ENCODE results near the gene CFAP77.

DNA sequence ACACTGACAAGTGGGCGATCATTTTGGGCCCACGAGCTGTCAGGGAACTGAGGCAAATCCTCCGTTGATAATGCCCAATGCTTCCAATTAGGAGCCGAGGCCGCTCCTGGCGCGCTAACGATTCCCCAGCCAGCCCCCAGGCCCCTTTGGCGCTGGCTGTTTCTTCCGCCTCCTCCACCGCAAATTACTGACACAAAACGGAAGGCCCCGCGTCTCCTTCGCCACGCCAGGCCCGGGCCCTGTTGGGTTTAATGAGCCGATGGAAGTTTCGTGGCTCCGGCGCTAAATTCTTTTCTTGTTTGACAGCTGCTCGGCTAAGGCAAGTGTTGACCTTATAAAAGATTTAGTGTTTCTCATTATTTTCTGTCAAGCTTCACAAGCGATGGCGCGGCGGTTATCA is 146.7 kb downstream of the CFAP77 start:
- TF ChIP-seq, protein P1, sequence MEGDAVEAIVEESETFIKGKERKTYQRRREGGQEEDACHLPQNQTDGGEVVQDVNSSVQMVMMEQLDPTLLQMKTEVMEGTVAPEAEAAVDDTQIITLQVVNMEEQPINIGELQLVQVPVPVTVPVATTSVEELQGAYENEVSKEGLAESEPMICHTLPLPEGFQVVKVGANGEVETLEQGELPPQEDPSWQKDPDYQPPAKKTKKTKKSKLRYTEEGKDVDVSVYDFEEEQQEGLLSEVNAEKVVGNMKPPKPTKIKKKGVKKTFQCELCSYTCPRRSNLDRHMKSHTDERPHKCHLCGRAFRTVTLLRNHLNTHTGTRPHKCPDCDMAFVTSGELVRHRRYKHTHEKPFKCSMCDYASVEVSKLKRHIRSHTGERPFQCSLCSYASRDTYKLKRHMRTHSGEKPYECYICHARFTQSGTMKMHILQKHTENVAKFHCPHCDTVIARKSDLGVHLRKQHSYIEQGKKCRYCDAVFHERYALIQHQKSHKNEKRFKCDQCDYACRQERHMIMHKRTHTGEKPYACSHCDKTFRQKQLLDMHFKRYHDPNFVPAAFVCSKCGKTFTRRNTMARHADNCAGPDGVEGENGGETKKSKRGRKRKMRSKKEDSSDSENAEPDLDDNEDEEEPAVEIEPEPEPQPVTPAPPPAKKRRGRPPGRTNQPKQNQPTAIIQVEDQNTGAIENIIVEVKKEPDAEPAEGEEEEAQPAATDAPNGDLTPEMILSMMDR (conservative IDR thresholded peaks at IDR 0.05; ENCODE audit: low read depth, low read length), result no peak
- TF ChIP-seq, protein P2, sequence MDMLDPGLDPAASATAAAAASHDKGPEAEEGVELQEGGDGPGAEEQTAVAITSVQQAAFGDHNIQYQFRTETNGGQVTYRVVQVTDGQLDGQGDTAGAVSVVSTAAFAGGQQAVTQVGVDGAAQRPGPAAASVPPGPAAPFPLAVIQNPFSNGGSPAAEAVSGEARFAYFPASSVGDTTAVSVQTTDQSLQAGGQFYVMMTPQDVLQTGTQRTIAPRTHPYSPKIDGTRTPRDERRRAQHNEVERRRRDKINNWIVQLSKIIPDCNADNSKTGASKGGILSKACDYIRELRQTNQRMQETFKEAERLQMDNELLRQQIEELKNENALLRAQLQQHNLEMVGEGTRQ (IDR thresholded peaks at IDR 0.05; ENCODE audit: low read depth, low read length), result no peak
